ENCODE results near the gene INSRR. TPM values are rescaled to one million over a fixed set of nuclear protein-coding genes. Genes with fewer than 3 reads are reported as not detected.

INSRR gene
- polyA plus RNA-seq, 2 of the 4 experiments (the other 2 are of a cell fraction): not detected

- no peak overlapping the region for H3K4me2 ChIP-seq
- peak overlapping the region in 1 of 2 experiments; percentile 93; a peak in 2 of 6 replicates for H3K27ac ChIP-seq
- H3K4me3 ChIP-seq: no peak overlapping the region
- TF ChIP-seq POLR2A (IDR thresholded peaks at IDR 0.05; ENCODE audit: low read length) (no peak), ZFP36 (IDR thresholded peaks at IDR 0.05; ENCODE audit: borderline replicate concordance, partially characterized antibody) (no peak), HES2 (IDR thresholded peaks at IDR 0.05) (no peak), NFE2L2 (conservative IDR thresholded peaks at IDR 0.05; ENCODE audit: low read length) (no peak)
- WGBS (ENCODE audit: missing lambda C conversion rate): 86% methylated on average over 22 of the region's 23 CpGs
- peaks cover 41% of the 10 kb centered on the region for H3K4me1 ChIP-seq
- DNase-seq (ENCODE audit: low read depth in 1 of 2, low spot score in 1 of 2) (no peak), ATAC-seq (no peak), FAIRE-seq (no peak)
- no peaks in the 10 kb centered on the region for H3K9me3 ChIP-seq
- POLR2A ChIA-PET: no interaction called here
- CTCF ChIA-PET: interaction anchor here (0.6 to 8.6 kb wide), 5 partner anchors 20 to 390 kb away, joined by 3 to 84 read pairs (median 7); partner anchors contain the start of genes INSRR, LRRC71 and NTRK1
These were observed 43.3 kb upstream of the INSRR start for GRCh38 chr1:156901966-156902915.

DNA sequence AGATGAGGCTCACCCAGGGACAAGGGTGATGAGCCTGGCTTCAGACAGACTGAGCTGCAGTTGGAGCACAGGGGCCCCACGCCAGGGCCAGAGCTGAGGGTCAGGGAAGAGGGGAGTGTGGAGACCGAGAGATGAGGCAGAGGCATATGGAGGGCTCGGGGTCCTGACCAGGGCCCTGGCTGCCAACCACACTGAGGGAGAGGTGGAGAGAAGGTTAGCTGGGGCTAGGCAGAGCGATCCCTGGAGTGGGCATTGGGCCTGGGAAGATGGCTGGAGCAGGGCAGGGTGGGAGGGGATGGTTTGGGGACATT is 42.6 kb upstream of the INSRR start:
- FAIRE-seq (no peak), DNase-seq (ENCODE audit: low read depth in 1 of 2, low spot score in 1 of 2) (no peak), ATAC-seq (no peak)
- POLR2A ChIA-PET: no interaction called here
- H3K4me2 ChIP-seq: no peak overlapping the region
- H3K4me1 ChIP-seq: peaks cover 41% of the 10 kb centered on the region
- no peaks in the 10 kb centered on the region for H3K9me3 ChIP-seq
- 97% methylated on average over 3 of the region's 4 CpGs for WGBS (ENCODE audit: missing lambda C conversion rate)
- CTCF ChIA-PET: interaction anchor here (0.8 to 8.6 kb wide), 6 partner anchors 21 to 212 kb away, joined by 3 to 84 read pairs (median 6); partner anchors contain the start of genes INSRR, LRRC71 and NTRK1
- TF ChIP-seq MYC (IDR thresholded peaks at IDR 0.05; ENCODE audit: borderline replicate concordance, low read length): no peak
- TF ChIP-seq, protein P1, sequence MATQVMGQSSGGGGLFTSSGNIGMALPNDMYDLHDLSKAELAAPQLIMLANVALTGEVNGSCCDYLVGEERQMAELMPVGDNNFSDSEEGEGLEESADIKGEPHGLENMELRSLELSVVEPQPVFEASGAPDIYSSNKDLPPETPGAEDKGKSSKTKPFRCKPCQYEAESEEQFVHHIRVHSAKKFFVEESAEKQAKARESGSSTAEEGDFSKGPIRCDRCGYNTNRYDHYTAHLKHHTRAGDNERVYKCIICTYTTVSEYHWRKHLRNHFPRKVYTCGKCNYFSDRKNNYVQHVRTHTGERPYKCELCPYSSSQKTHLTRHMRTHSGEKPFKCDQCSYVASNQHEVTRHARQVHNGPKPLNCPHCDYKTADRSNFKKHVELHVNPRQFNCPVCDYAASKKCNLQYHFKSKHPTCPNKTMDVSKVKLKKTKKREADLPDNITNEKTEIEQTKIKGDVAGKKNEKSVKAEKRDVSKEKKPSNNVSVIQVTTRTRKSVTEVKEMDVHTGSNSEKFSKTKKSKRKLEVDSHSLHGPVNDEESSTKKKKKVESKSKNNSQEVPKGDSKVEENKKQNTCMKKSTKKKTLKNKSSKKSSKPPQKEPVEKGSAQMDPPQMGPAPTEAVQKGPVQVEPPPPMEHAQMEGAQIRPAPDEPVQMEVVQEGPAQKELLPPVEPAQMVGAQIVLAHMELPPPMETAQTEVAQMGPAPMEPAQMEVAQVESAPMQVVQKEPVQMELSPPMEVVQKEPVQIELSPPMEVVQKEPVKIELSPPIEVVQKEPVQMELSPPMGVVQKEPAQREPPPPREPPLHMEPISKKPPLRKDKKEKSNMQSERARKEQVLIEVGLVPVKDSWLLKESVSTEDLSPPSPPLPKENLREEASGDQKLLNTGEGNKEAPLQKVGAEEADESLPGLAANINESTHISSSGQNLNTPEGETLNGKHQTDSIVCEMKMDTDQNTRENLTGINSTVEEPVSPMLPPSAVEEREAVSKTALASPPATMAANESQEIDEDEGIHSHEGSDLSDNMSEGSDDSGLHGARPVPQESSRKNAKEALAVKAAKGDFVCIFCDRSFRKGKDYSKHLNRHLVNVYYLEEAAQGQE (IDR thresholded peaks at IDR 0.05): no peak
- no peak for TF ChIP-seq RAD21 (conservative IDR thresholded peaks at IDR 0.05 in 1 of 2, IDR thresholded peaks at IDR 0.05 in 1 of 2)
- TF ChIP-seq EP300 (IDR thresholded peaks at IDR 0.05): no peak
- TF ChIP-seq HDAC2 (IDR thresholded peaks at IDR 0.05): no peak
- no peak for TF ChIP-seq CBX2 (IDR thresholded peaks at IDR 0.05; ENCODE audit: borderline replicate concordance, low read depth)
- no peak for TF ChIP-seq SREBF2 (IDR thresholded peaks at IDR 0.05)
- TF ChIP-seq CEBPB (IDR thresholded peaks at IDR 0.05): no peak
- TF ChIP-seq GATA3 (IDR thresholded peaks at IDR 0.05; ENCODE audit: borderline replicate concordance): no peak
- no peak for TF ChIP-seq KDM5A (IDR thresholded peaks at IDR 0.05)
- TF ChIP-seq NFE2L2 (conservative IDR thresholded peaks at IDR 0.05; ENCODE audit: low read length): no peak
- TF ChIP-seq, protein P2, sequence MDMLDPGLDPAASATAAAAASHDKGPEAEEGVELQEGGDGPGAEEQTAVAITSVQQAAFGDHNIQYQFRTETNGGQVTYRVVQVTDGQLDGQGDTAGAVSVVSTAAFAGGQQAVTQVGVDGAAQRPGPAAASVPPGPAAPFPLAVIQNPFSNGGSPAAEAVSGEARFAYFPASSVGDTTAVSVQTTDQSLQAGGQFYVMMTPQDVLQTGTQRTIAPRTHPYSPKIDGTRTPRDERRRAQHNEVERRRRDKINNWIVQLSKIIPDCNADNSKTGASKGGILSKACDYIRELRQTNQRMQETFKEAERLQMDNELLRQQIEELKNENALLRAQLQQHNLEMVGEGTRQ (IDR thresholded peaks at IDR 0.05): no peak
- no peak for TF ChIP-seq HOXA7 (CRISPR knock-in tag; IDR thresholded peaks at IDR 0.05)
- TF ChIP-seq RNF2 (IDR thresholded peaks at IDR 0.05; ENCODE audit: borderline replicate concordance, low read depth): no peak
- TF ChIP-seq CHD4 (IDR thresholded peaks at IDR 0.05; ENCODE audit: borderline replicate concordance): no peak
- no peak for TF ChIP-seq E2F6 (IDR thresholded peaks at IDR 0.05; ENCODE audit: borderline replicate concordance, low read depth)
- TF ChIP-seq RARB (CRISPR knock-in tag; IDR thresholded peaks at IDR 0.05): no peak
- TF ChIP-seq ZSCAN20 (CRISPR knock-in tag; IDR thresholded peaks at IDR 0.05): no peak
- TF ChIP-seq ZFP36 (IDR thresholded peaks at IDR 0.05; ENCODE audit: borderline replicate concordance, partially characterized antibody): no peak
- TF ChIP-seq CBX8 (IDR thresholded peaks at IDR 0.05): no peak
- peak overlapping the region in 1 of 2 experiments; percentile 93; a peak in 3 of 6 replicates for H3K27ac ChIP-seq
- H3K4me3 ChIP-seq: no peak overlapping the region

All from A549 (cell line).